NB4 (cell line): Measurements from ENCODE around the gene NGLY1.

Experiments used
- POLR2A ChIP-seq: IDR thresholded peaks from 2 replicates; pipeline ENCODE4 v1.6.1; 2011; ENCODE audit warnings: mild to moderate bottlenecking; ENCODE audit not compliant: insufficient read length; ENCODE audit errors: extremely low read depth
- TF ChIP-seq, protein P1 (sequence below): IDR thresholded peaks from one replicate; pipeline ENCODE4 v1.5.1; 2012; ENCODE audit warnings: low read depth, low read length

DNA sequence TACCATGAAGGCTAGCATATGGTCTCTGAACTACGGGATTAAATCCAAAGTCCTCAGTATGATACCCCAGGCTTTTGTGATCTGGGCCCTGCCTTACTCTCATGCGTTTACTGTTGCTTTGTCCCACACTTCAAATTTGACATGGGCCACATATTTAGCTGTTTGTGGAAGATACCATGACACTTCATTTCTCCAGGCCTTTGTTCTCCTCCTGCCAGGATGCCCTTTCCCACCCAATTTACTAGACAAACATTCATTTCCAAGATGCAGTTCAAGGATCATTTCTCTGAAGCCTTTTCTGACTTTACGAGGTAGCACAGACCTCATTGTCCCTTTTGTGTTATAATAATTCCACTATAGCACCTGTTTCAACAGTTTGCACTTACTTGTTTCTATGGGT is 4.4 kb upstream of the NGLY1 start:
- TF ChIP-seq, protein P1, sequence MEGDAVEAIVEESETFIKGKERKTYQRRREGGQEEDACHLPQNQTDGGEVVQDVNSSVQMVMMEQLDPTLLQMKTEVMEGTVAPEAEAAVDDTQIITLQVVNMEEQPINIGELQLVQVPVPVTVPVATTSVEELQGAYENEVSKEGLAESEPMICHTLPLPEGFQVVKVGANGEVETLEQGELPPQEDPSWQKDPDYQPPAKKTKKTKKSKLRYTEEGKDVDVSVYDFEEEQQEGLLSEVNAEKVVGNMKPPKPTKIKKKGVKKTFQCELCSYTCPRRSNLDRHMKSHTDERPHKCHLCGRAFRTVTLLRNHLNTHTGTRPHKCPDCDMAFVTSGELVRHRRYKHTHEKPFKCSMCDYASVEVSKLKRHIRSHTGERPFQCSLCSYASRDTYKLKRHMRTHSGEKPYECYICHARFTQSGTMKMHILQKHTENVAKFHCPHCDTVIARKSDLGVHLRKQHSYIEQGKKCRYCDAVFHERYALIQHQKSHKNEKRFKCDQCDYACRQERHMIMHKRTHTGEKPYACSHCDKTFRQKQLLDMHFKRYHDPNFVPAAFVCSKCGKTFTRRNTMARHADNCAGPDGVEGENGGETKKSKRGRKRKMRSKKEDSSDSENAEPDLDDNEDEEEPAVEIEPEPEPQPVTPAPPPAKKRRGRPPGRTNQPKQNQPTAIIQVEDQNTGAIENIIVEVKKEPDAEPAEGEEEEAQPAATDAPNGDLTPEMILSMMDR: no peak
- TF ChIP-seq POLR2A: no peak
